Liver (tissue), 9 donors: Measurements from ENCODE around the gene HDLBP. TPM values are rescaled to one million over a fixed set of nuclear protein-coding genes. Genes with fewer than 3 reads are reported as not detected.
A peak's percentile ranks its signal among the peaks of the same experiment; 100 is the strongest.

Experiments used
- DNase-seq: peaks from one replicate; pipeline ENCODE4 v3.0.0-alpha.2; 2017; ENCODE audit warnings: low spot score
- H3K27ac ChIP-seq, 2 donors: one replicate each; pipeline ENCODE4 v1.7.0; 2013; ENCODE audit warnings: inconsistent platforms in 2 of 2, low read length in 2 of 2, control low read depth in 1 of 2, low read depth in 1 of 2, mild to moderate bottlenecking in 1 of 2
- H3K27me3 ChIP-seq, 4 donors: one replicate each; pipeline versions ENCODE4 v1.6.1 to v1.7.0; 2013; ENCODE audit warnings: low read length in 3 of 4, inconsistent platforms in 1 of 4, mild to moderate bottlenecking in 1 of 4, moderate library complexity in 1 of 4; ENCODE audit not compliant: control insufficient read depth in 4 of 4, insufficient read depth in 4 of 4
- H3K36me3 ChIP-seq, 4 donors: one replicate each; pipeline versions ENCODE4 v1.6.1 to v1.7.0; 2013; ENCODE audit warnings: low read length in 3 of 4, mild to moderate bottlenecking in 3 of 4, low read depth in 1 of 4, moderate library complexity in 1 of 4; ENCODE audit not compliant: control insufficient read depth in 4 of 4, insufficient read depth in 3 of 4
- H3K4me1 ChIP-seq, 4 donors: one replicate each; pipeline versions ENCODE4 v1.6.1 to v1.7.0; 2013; ENCODE audit warnings: low read length in 3 of 4, mild to moderate bottlenecking in 3 of 4, moderate library complexity in 1 of 4; ENCODE audit not compliant: control insufficient read depth in 4 of 4, insufficient read depth in 4 of 4
- H3K4me3 ChIP-seq, 3 donors: one replicate each; pipeline versions ENCODE4 v1.6.1 to v1.7.0; 2013; ENCODE audit warnings: low read length in 3 of 3, control low read depth in 1 of 3, low read depth in 1 of 3, mild to moderate bottlenecking in 1 of 3
- H3K9ac ChIP-seq, 2 donors: one replicate each; pipeline ENCODE4 v1.7.0; 2013; ENCODE audit warnings: low read length in 2 of 2, mild to moderate bottlenecking in 2 of 2, moderate library complexity in 2 of 2, control low read depth in 1 of 2, low read depth in 1 of 2
- H3K9me3 ChIP-seq, 4 donors: one replicate each; pipeline versions ENCODE4 v1.6.1 to v1.7.0; 2013; ENCODE audit warnings: low read length in 3 of 4; ENCODE audit not compliant: control insufficient read depth in 4 of 4
- ATF3 ChIP-seq: IDR thresholded peaks from 2 replicates; pipeline ENCODE4 v1.6.1; 2016; ENCODE audit warnings: antibody characterized with exemption
- CTCF ChIP-seq: fragments of 150-350 bp; IDR thresholded peaks from 2 replicates; pipeline ENCODE4 v1.5.1; 2017; ENCODE audit warnings: improper control_type of control experiment, low read depth, low read length; ENCODE audit not compliant: missing input control
- EGR1 ChIP-seq, 2 donors: IDR thresholded peaks; 2 replicates each; pipeline ENCODE4 v1.6.1; 2016 to 2018; ENCODE audit warnings: antibody characterized with exemption in 2 of 2, low read depth in 2 of 2
- FOXA1 ChIP-seq: IDR thresholded peaks from 2 replicates; pipeline ENCODE4 v1.6.1; 2016; ENCODE audit warnings: antibody characterized with exemption
- FOXA2 ChIP-seq: IDR thresholded peaks from 2 replicates; pipeline ENCODE4 v1.6.1; 2016; ENCODE audit warnings: antibody characterized with exemption
- GABPA ChIP-seq, 2 donors: IDR thresholded peaks in 1 of 2; conservative IDR thresholded peaks in 1 of 2; 2 replicates each; pipeline ENCODE4 v1.6.1; 2016; ENCODE audit warnings: antibody characterized with exemption in 2 of 2, mild to moderate bottlenecking in 1 of 2, moderate library complexity in 1 of 2
- HNF4A ChIP-seq, 2 donors: conservative IDR thresholded peaks; 2 replicates each; pipeline ENCODE4 v1.6.1; 2016; ENCODE audit warnings: antibody characterized with exemption in 2 of 2, mild to moderate bottlenecking in 2 of 2
- HNF4G ChIP-seq: IDR thresholded peaks from 2 replicates; pipeline ENCODE4 v1.6.1; 2016; ENCODE audit warnings: antibody characterized with exemption
- JUND ChIP-seq, 2 donors: IDR thresholded peaks; 2 replicates each; pipeline ENCODE4 v1.6.1; 2016; ENCODE audit warnings: antibody characterized with exemption in 2 of 2
- MAX ChIP-seq: IDR thresholded peaks from 2 replicates; pipeline ENCODE4 v1.6.1; 2016; ENCODE audit warnings: antibody characterized with exemption
- NR2F2 ChIP-seq: IDR thresholded peaks from 2 replicates; pipeline ENCODE4 v1.6.1; 2016; ENCODE audit warnings: antibody characterized with exemption
- RAD21 ChIP-seq, 2 donors: IDR thresholded peaks; 2 replicates each; pipeline ENCODE4 v1.6.1; 2016; ENCODE audit warnings: antibody characterized with exemption in 2 of 2, mild to moderate bottlenecking in 2 of 2
- REST ChIP-seq: IDR thresholded peaks from 2 replicates; pipeline ENCODE4 v1.6.1; 2016; ENCODE audit warnings: antibody characterized with exemption, mild to moderate bottlenecking
- SP1 ChIP-seq: IDR thresholded peaks from 2 replicates; pipeline ENCODE4 v1.6.1; 2018; ENCODE audit warnings: antibody characterized with exemption, mild to moderate bottlenecking
- TAF1 ChIP-seq: conservative IDR thresholded peaks from 2 replicates; pipeline ENCODE4 v1.6.1; 2016; ENCODE audit warnings: antibody characterized with exemption, mild to moderate bottlenecking
- YY1 ChIP-seq: IDR thresholded peaks from 2 replicates; pipeline ENCODE4 v1.6.1; 2016; ENCODE audit warnings: antibody characterized with exemption, mild to moderate bottlenecking
- WGBS: extraction: QIAGEN DNeasy Blood & Tissue Kit; methylation state at CpG from one replicate; pipeline ENCODE4 v1.1.7; 2013; 5-methylcytosine and 5-hydroxymethylcytosine counted together
- polyA plus RNA-seq, 2 donors: library from polyadenylated mRNA; stranded (reverse) in 1 of 2; unstranded in 1 of 2; fragments of 200-250 nt in 1 of 2; fragments of >200 nt in 1 of 2; fragmentation: Nextera tagmentation in 1 of 2; extraction: Ambion mirVana in 1 of 2; gene quantifications; one replicate each; pipeline versions ENCODE4 v1.2.1 to v1.2.3, GENCODE V29; 2013 to 2015
- total RNA-seq, 2 donors: library from RNA; depleted of rRNA; stranded (reverse); fragments of >200 nt; gene quantifications; one replicate each; pipeline ENCODE4 v1.2.3, GENCODE V29; 2014
- donor health status: healthy.
- donor health status: healthy.
- donor health status: healthy.
- donor health status: healthy.
- donor health status: healthy.

The HDLBP gene
- total and polyA plus RNA-seq, 4 donors: 219 to 580 (median 258) TPM

GRCh38 chr2:241219030-241219382, 96.5 kb downstream of the HDLBP start:
- Histone ChIP-seq H3K27ac (no peak overlapping the region), H3K9me3 (no peaks in the 10 kb centered on the region), H3K27me3 (no peaks in the 10 kb centered on the region), H3K4me3 (peak overlapping the region in 1 of 3 donors; percentile 70), H3K4me1 (peaks cover 0 to 14% (median 6%) of the 10 kb centered on the region in 4 donors), H3K36me3 (no peaks in the 10 kb centered on the region), H3K9ac (peak overlapping the region in 1 of 2 donors; percentile 53)
- WGBS: 41% methylated on average over 4 of the region's 4 CpGs
- TF ChIP-seq HNF4G: no peak
- TF ChIP-seq NR2F2: no peak
- no peak for TF ChIP-seq EGR1 (IDR thresholded peaks at IDR 0.05; ENCODE audit: low read depth in 2 of 2)
- TF ChIP-seq REST: no peak
- TF ChIP-seq JUND (IDR thresholded peaks at IDR 0.05): no peak
- TF ChIP-seq MAX: no peak
- no peak for DNase-seq

- DNase-seq: no peak
- Histone ChIP-seq H3K9me3 (no peaks in the 10 kb centered on the region), H3K4me3 (peak overlapping the region; percentile 47 to 70 (median 57)), H3K27me3 (no peaks in the 10 kb centered on the region), H3K4me1 (peaks cover 0 to 13% (median 6%) of the 10 kb centered on the region in 4 donors), H3K27ac (peak overlapping the region in 1 of 2 donors; percentile 35), H3K36me3 (no peaks in the 10 kb centered on the region), H3K9ac (peak overlapping the region in 1 of 2 donors; percentile 53)
- peak; percentile 31 to 56 for TF ChIP-seq RAD21 (IDR thresholded peaks at IDR 0.05)
- no peak for TF ChIP-seq ATF3
- TF ChIP-seq FOXA2: no peak
- no peak for TF ChIP-seq FOXA1
- TF ChIP-seq TAF1: no peak
- TF ChIP-seq CTCF: peak; percentile 13
- no peak for TF ChIP-seq HNF4A (conservative IDR thresholded peaks at IDR 0.05)
- TF ChIP-seq NR2F2: no peak
- TF ChIP-seq GABPA (IDR thresholded peaks at IDR 0.05 in 1 of 2, conservative IDR thresholded peaks at IDR 0.05 in 1 of 2): no peak
- no peak for TF ChIP-seq HNF4G
- TF ChIP-seq SP1: no peak
- TF ChIP-seq EGR1 (IDR thresholded peaks at IDR 0.05; ENCODE audit: low read depth in 2 of 2): no peak
- TF ChIP-seq MAX: no peak
- no peak for TF ChIP-seq YY1
- 2% methylated on average over 70 of the region's 83 CpGs for whole genome bisulfite sequencing
Measured at GRCh38 chr2:241218131-241219029, 97.1 kb downstream of the HDLBP start.
